Heart left ventricle (tissue), 16 donors: Measurements from ENCODE around the gene SNX20. TPM values are rescaled to one million over a fixed set of nuclear protein-coding genes. Genes with fewer than 3 reads are reported as not detected.

Source experiments
- ATAC-seq, 4 donors: fragments of 200-7000 bp; cut with Tn5 transposase; one replicate each; pipeline ENCODE4 v1.9.1; 2020 to 2022; ENCODE audit warnings: moderate library complexity in 4 of 4, mild to moderate bottlenecking in 3 of 4, moderate number of reproducible peaks in 1 of 4
- DNase-seq, 5 donors: peaks; one replicate each; pipeline ENCODE4 v3.0.0-alpha.2; 2020
- H3K27ac ChIP-seq, 12 donors: fragments of 200-600 bp; sonication (generic) in 4 of 12; one replicate each; pipeline versions ENCODE4 v1.5.0 to v1.8.0; 2016 to 2022; ENCODE audit warnings: mild to moderate bottlenecking in 2 of 12
- H3K27me3 ChIP-seq, 9 donors: fragments of 200-600 bp; sonication (generic) in 2 of 9; one replicate each; pipeline versions ENCODE4 v1.5.1 to v1.8.0; 2016 to 2022; ENCODE audit warnings: mild to moderate bottlenecking in 3 of 9
- H3K36me3 ChIP-seq, 9 donors: fragments of 200-600 bp; sonication (generic) in 2 of 9; one replicate each; pipeline versions ENCODE4 v1.5.0 to v1.8.0; 2018 to 2022; ENCODE audit warnings: mild to moderate bottlenecking in 2 of 9
- H3K4me1 ChIP-seq, 12 donors: fragments of 200-600 bp; sonication (generic) in 4 of 12; one replicate each; pipeline versions ENCODE4 v1.5.0 to v1.8.0; 2016 to 2022; ENCODE audit warnings: mild to moderate bottlenecking in 3 of 12
- H3K4me3 ChIP-seq, 12 donors: fragments of 200-600 bp; sonication (generic) in 4 of 12; one replicate each; pipeline versions ENCODE4 v1.5.0 to v1.8.0; 2017 to 2022; ENCODE audit warnings: mild to moderate bottlenecking in 9 of 12, moderate library complexity in 4 of 12
- H3K9me3 ChIP-seq, 12 donors: fragments of 200-600 bp; sonication (generic) in 4 of 12; one replicate each; pipeline versions ENCODE4 v1.5.0 to v1.8.0; 2016 to 2022; ENCODE audit warnings: mild to moderate bottlenecking in 1 of 12
- POLR2A ChIP-seq, 2 donors: fragments of 450-650 bp; IDR thresholded peaks; one replicate each; pipeline ENCODE4 v1.6.1; 2017; ENCODE audit warnings: antibody characterized with exemption in 2 of 2, mild to moderate bottlenecking in 2 of 2, moderate library complexity in 2 of 2
- WGBS, 4 donors: extraction: QIAGEN DNeasy Blood & Tissue Kit in 2 of 4; methylation state at CpG; one replicate each; pipeline versions ENCODE4 v1.1.5 to v1.1.7; 2013 to 2018; 5-methylcytosine and 5-hydroxymethylcytosine counted together
- intact Hi-C, 10 donors: fragments of 100-400 bp; cut with DNase I; formaldehyde crosslinking; loops; one replicate each; pipeline versions ENCODE4 v1.11.1 to v1.14.2; 2022
- polyA plus RNA-seq, 2 donors: library from polyadenylated mRNA; stranded (reverse); fragments of 200-250 nt; gene quantifications; one replicate each; pipeline ENCODE4 v1.2.3, GENCODE V29; 2013
- total RNA-seq, 9 donors: library from RNA; depleted of rRNA in 2 of 9; stranded (reverse); fragments of >200 nt in 2 of 9; fragmentation: NEBNext Ultra II Directional in 3 of 9; extraction: Animal tissue kit (Norgen Biotek cat#: 25700) in 3 of 9; gene quantifications; one replicate each; pipeline versions ENCODE4 v1.1.0 to v1.2.4, GENCODE V29; 2016 to 2023
- TF ChIP-seq, protein P1 (sequence below), 12 donors: fragments of 200-600 bp; sonication (generic) in 4 of 12; IDR thresholded peaks; one replicate each; pipeline versions ENCODE4 v1.5.0 to v1.8.0; 2018 to 2022; ENCODE audit warnings: antibody characterized with exemption in 12 of 12, mild to moderate bottlenecking in 5 of 12
- donor health status: ischemic (EF 13 %, LVEDD 7.1; RV severe dilation, severe dysfunction).
- donor health status: healthy with polysubstance abuse.
- donor health status: DM: no; HTN: yes; CAD: no.
- donor health status: DM: no; HTN: no; CAD: no.
- donor health status: ischemic (EF 25% LVEDD 6.9; RV normal size, moderate dysfunction).
- donor health status: ischemic (EF 25% LVEDD 5.7; RV mildly dilated, moderate dysfunction).
- donor health status: healthy.
- donor health status: DM: yes; HTN: yes; CAD: no.
- donor health status: ischemic (EF 35%, LVEDD 5.7; RV mildly dilated, moderate dysfunction).
- donor health status: nonischemic (EF 11% LVEDD 7.7; RV severe dilation, severe dysfunction).
- donor health status: DM: yes; HTN: yes; CAD: no.
- donor health status: PGD.
- donor health status: ischemic (EF 29% LVEDD 5.4; RV normal size, mild dysfunction).
- donor health status: nonischemic (EF 23%, LVEDD 6.1; RV moderate dilation, normal function).

The SNX20 gene
- total and polyA plus RNA-seq, 11 donors, result 0.27 to 11.9 (median 0.64) TPM

DNA sequence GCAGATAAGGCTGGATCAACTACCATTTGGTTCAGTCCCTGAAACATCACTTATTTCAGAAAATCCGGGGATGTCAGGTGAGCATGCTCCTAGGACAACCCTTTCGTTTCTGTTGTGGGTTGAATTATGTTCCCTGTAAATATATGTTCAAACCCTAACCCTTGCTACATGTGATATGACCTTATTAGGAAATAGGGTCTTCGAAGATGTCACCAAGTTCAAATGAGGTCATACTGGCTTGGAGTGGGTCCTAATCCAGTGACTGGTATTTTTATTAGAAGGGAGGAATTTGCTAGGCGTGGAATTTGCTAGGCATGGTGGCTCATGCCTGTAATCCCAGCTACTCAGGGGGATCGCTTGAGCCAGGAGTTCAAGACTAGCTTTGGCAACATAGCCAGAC is 21.3 kb downstream of the SNX20 start:
- intact Hi-C loops, result loop anchor here in 8 of 10 donors (5.0 to 10.0 kb wide), 9 partner anchors 63 to 635 kb away; partner anchors contain the start of genes CNEP1R1 (in 2 of the 8) and BRD7 (in 1 of the 8)
- ATAC-seq, result no peak
- no peak for TF ChIP-seq POLR2A (IDR thresholded peaks at IDR 0.05)
- TF ChIP-seq, protein P1, sequence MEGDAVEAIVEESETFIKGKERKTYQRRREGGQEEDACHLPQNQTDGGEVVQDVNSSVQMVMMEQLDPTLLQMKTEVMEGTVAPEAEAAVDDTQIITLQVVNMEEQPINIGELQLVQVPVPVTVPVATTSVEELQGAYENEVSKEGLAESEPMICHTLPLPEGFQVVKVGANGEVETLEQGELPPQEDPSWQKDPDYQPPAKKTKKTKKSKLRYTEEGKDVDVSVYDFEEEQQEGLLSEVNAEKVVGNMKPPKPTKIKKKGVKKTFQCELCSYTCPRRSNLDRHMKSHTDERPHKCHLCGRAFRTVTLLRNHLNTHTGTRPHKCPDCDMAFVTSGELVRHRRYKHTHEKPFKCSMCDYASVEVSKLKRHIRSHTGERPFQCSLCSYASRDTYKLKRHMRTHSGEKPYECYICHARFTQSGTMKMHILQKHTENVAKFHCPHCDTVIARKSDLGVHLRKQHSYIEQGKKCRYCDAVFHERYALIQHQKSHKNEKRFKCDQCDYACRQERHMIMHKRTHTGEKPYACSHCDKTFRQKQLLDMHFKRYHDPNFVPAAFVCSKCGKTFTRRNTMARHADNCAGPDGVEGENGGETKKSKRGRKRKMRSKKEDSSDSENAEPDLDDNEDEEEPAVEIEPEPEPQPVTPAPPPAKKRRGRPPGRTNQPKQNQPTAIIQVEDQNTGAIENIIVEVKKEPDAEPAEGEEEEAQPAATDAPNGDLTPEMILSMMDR (IDR thresholded peaks at IDR 0.05), result no peak

DNA sequence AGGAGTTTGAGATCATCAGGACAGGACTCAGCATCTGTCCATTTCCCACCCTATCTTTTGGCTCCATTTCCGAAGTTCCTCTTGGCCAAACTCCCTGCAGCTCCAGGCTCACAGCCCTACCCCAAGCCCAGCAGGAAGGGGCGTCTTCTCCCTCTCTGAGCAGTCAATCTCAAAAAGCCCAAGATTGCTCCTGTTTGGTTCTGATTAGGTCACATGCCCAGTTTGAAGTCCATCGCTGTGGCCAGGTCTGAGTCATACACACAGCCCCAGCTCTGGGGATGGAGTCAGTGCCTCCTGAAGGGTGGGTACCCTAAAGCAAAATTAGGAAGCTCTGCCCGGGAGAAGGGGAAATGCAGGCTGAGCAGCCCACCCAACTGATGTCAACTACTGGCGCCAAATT is 23.9 kb downstream of the SNX20 start:
- Histone ChIP-seq H3K4me1 (no peaks in the 10 kb centered on the region), H3K27me3 (peaks cover 0 to 5% (median 0%) of the 10 kb centered on the region in 9 donors), H3K36me3 (no peaks in the 10 kb centered on the region), H3K27ac (no peak overlapping the region), H3K4me3 (no peak overlapping the region), H3K9me3 (no peaks in the 10 kb centered on the region)
- ATAC-seq, result peak in 2 of 4 donors; percentile 22 to 38
- WGBS, 4 donors, result 47 to 51% (median 50%) methylated on average over 5 of the region's 5 CpGs
- intact Hi-C loops, result loop anchor here in 1 of 10 donors (10.0 kb wide), 1 partner anchor 282 kb away; no protein-coding TSS in a partner anchor
- TF ChIP-seq, protein P1 (IDR thresholded peaks at IDR 0.05), result no peak
- no peak for TF ChIP-seq POLR2A (IDR thresholded peaks at IDR 0.05)
- DNase-seq, result peak in 1 of 5 donors; percentile 40

More for the DNA sequence above, 21.3 kb downstream of the SNX20 start:
- peaks cover 0 to 6% (median 0%) of the 10 kb centered on the region in 12 donors for H3K9me3 ChIP-seq
- WGBS, 4 donors, result 82 to 87% (median 87%) methylated on average over 5 of the region's 5 CpGs
- no peak for DNase-seq
- no peak overlapping the region for H3K27ac ChIP-seq
- H3K4me3 ChIP-seq, result no peak overlapping the region
- peaks cover 0 to 4% (median under 1%) of the 10 kb centered on the region in 12 donors for H3K4me1 ChIP-seq
- no peaks in the 10 kb centered on the region for H3K36me3 ChIP-seq
- H3K27me3 ChIP-seq, result no peaks in the 10 kb centered on the region

DNA sequence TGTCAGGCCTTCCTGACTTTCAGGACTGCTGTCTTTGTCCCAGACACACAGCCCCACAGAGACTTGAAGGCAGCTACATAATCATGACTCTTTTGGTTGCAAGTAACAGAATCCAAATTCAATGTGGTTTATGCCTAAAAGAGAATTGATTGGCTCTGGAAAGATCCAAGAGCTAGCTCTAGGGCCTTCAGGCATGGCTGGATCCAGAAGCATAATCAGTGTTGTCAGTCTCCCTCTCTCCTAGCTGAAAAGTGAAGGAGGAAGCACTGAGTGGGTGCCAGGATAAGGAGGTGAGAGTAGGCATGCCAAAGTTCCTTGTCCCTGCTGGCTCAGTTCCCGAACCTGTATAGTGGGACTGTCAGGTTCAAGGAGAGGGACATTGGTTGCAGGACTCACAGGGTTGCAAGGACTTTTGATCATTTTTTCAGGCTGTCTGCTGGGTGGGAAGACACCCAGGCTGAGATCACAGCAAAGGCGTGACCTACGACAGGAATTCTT is 25.5 kb downstream of the SNX20 start:
- peaks cover 0 to 9% (median 0%) of the 10 kb centered on the region in 9 donors for H3K27me3 ChIP-seq
- H3K9me3 ChIP-seq, result no peaks in the 10 kb centered on the region
- WGBS, 4 donors, result 86 to 91% (median 89%) methylated on average over 2 to 3 of the region's 3 CpGs
- TF ChIP-seq POLR2A (IDR thresholded peaks at IDR 0.05), result no peak
- no peak for ATAC-seq
- no peak overlapping the region for H3K27ac ChIP-seq
- DNase-seq, result peak in 1 of 5 donors; percentile 8
- H3K4me1 ChIP-seq, result no peaks in the 10 kb centered on the region
- H3K4me3 ChIP-seq, result no peak overlapping the region
- H3K36me3 ChIP-seq, result no peaks in the 10 kb centered on the region
- intact Hi-C loops, result loop anchor here in 1 of 10 donors (10.0 kb wide), 1 partner anchor 281 kb away; no protein-coding TSS in a partner anchor

DNA sequence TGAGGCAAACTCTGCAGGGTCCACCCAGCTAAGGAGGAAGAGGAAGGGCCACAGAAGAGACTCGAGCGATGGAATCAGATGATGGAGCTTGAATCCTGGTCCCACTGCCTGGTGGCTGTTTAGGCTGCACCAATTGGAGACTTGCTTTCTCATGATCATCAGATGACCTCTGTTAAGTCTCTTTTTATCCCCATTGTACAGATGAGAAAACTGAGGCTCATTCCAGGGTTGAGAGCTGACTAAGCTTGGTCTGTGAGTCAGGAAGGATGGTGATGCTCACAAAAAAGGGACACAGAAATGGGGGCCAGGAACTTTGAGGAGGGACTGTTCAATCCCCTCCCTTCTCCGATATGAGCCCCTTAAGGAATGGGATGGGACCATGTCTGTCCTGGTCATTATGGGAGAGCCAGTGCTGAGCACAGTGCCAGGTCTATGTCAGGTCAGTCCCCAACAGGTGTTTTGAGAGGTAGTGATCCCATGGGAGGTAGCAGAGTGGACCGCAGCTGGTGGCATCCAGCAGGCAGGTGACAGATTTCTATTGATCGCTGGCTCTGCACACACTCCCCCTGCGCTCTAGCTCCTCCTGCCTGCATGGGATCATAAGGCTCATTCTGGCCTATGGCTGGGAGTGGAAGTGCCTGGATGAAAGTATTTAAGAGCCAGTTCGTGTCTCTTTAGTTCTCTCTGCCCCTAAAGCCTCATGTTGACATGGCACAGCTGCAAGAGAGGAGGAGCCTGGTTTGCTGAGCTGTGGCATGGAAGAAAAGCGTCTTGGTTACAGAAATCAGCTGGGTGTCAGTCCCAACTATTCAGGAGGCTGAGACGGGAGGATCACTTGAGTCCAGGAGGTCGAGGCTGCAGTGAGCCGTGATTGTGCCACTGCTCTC is 27.2 kb downstream of the SNX20 start:
- no peak overlapping the region for H3K27ac ChIP-seq
- TF ChIP-seq, protein P1 (IDR thresholded peaks at IDR 0.05), result no peak
- no peak for TF ChIP-seq POLR2A (IDR thresholded peaks at IDR 0.05)
- peak in 1 of 5 donors; percentile 4 for DNase-seq

More for the DNA sequence above, 27.2 kb downstream of the SNX20 start:
- 85 to 87% (median 86%) methylated on average over 11 of the region's 11 CpGs for WGBS, 4 donors
- Histone ChIP-seq H3K4me1 (no peaks in the 10 kb centered on the region), H3K9me3 (no peaks in the 10 kb centered on the region), H3K27me3 (peaks cover 0 to 9% (median 0%) of the 10 kb centered on the region in 9 donors), H3K4me3 (no peak overlapping the region), H3K36me3 (no peaks in the 10 kb centered on the region)
- intact Hi-C loops, result loop anchor here in 1 of 10 donors (10.0 kb wide), 1 partner anchor 279 kb away; no protein-coding TSS in a partner anchor
- ATAC-seq, result no peak
